SK-N-SH treated with all-trans-retinoic acid at 6 μM for 48 hours (cell line): ENCODE results near the gene TFB2M.
A peak's percentile ranks its signal among the peaks of the same experiment; 100 is the strongest.

ENCODE experiments used
- ATAC-seq: fragments of 200-7000 bp; cut with Tn5 transposase; 3 replicates; pipeline ENCODE4 v1.9.1; 2020; ENCODE audit warnings: mild to moderate bottlenecking, moderate library complexity
- ARNTL ChIP-seq: fragments of 450-650 bp; formaldehyde crosslinking; IDR thresholded peaks from 2 replicates; pipeline ENCODE4 v1.5.0; 2020; ENCODE audit warnings: low read depth, mild to moderate bottlenecking, moderate library complexity, borderline replicate concordance
- BACH2 ChIP-seq: fragments of 250-450 bp; sonication (Bioruptor Pico); IDR thresholded peaks from 2 replicates; pipeline ENCODE4 v1.9.0; 2021; ENCODE audit warnings: mild to moderate bottlenecking, borderline replicate concordance
- CSDC2 ChIP-seq: fragments of 250-450 bp; sonication (Bioruptor Pico); IDR thresholded peaks from 2 replicates; pipeline ENCODE4 v1.5.0; 2020; ENCODE audit warnings: mild to moderate bottlenecking, moderate library complexity
- ESRRG ChIP-seq: fragments of 250-450 bp; sonication (Bioruptor Pico); IDR thresholded peaks from 2 replicates; pipeline ENCODE4 v1.6.1; 2021; ENCODE audit warnings: mild to moderate bottlenecking
- GLIS3 ChIP-seq: fragments of 250-450 bp; sonication (Bioruptor Pico); IDR thresholded peaks from 2 replicates; pipeline ENCODE4 v1.5.0; 2020; ENCODE audit warnings: mild to moderate bottlenecking, moderate library complexity
- ISL1 ChIP-seq: fragments of 250-450 bp; sonication (Bioruptor Pico); IDR thresholded peaks from 2 replicates; pipeline ENCODE4 v2.1.2; 2022; ENCODE audit warnings: mild to moderate bottlenecking, moderate library complexity
- POU6F1 ChIP-seq: fragments of 250-450 bp; sonication (Bioruptor Pico); IDR thresholded peaks from 2 replicates; pipeline ENCODE4 v1.8.0; 2021; ENCODE audit warnings: low read depth, mild to moderate bottlenecking, moderate library complexity, borderline replicate concordance
- RARB ChIP-seq: fragments of 250-450 bp; sonication (Bioruptor Pico); IDR thresholded peaks from 2 replicates; pipeline ENCODE4 v1.8.0; 2021; ENCODE audit warnings: mild to moderate bottlenecking, moderate library complexity
- SNAI2 ChIP-seq: fragments of 250-450 bp; sonication (Bioruptor Pico); IDR thresholded peaks from 2 replicates; pipeline ENCODE4 v1.5.0; 2020; ENCODE audit warnings: mild to moderate bottlenecking, moderate library complexity
- TCF4 ChIP-seq: fragments of 250-450 bp; sonication (Bioruptor Pico); IDR thresholded peaks from 2 replicates; pipeline ENCODE4 v1.8.0; 2021; ENCODE audit warnings: mild to moderate bottlenecking, moderate library complexity, borderline replicate concordance
- ZC3H10 ChIP-seq: fragments of 250-450 bp; sonication (Bioruptor Pico); IDR thresholded peaks from 2 replicates; pipeline ENCODE4 v1.5.1; 2021; ENCODE audit warnings: mild to moderate bottlenecking, moderate library complexity
- ZFP30 ChIP-seq: fragments of 450-650 bp; formaldehyde crosslinking; IDR thresholded peaks from 2 replicates; pipeline ENCODE4 v1.5.0; 2022; ENCODE audit warnings: mild to moderate bottlenecking, moderate library complexity
- ZNF70 ChIP-seq: fragments of 450-650 bp; formaldehyde crosslinking; IDR thresholded peaks from 2 replicates; pipeline ENCODE4 v1.5.0; 2020; ENCODE audit warnings: mild to moderate bottlenecking, moderate library complexity
- ZNF8 ChIP-seq: fragments of 450-650 bp; formaldehyde crosslinking; IDR thresholded peaks from 2 replicates; pipeline ENCODE4 v1.5.0; 2020; ENCODE audit warnings: mild to moderate bottlenecking, moderate library complexity
- TF ChIP-seq, protein P1 (sequence below): fragments of 250-450 bp; sonication (Bioruptor Pico); IDR thresholded peaks from 2 replicates; pipeline ENCODE4 v1.8.0; 2020; ENCODE audit warnings: mild to moderate bottlenecking, moderate library complexity, borderline replicate concordance
- TF ChIP-seq, protein P2 (sequence below): fragments of 250-450 bp; sonication (Bioruptor Pico); IDR thresholded peaks from 2 replicates; pipeline ENCODE4 v1.5.0; 2020; ENCODE audit warnings: mild to moderate bottlenecking, moderate library complexity

Gene TFB2M

GRCh38 chr1:246597340-246597739 is 31.3 kb upstream of the TFB2M start:
- TF ChIP-seq, protein P1, sequence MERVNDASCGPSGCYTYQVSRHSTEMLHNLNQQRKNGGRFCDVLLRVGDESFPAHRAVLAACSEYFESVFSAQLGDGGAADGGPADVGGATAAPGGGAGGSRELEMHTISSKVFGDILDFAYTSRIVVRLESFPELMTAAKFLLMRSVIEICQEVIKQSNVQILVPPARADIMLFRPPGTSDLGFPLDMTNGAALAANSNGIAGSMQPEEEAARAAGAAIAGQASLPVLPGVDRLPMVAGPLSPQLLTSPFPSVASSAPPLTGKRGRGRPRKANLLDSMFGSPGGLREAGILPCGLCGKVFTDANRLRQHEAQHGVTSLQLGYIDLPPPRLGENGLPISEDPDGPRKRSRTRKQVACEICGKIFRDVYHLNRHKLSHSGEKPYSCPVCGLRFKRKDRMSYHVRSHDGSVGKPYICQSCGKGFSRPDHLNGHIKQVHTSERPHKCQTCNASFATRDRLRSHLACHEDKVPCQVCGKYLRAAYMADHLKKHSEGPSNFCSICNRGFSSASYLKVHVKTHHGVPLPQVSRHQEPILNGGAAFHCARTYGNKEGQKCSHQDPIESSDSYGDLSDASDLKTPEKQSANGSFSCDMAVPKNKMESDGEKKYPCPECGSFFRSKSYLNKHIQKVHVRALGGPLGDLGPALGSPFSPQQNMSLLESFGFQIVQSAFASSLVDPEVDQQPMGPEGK (CRISPR knock-in tag) = no peak
- TF ChIP-seq POU6F1 (CRISPR knock-in tag) (no peak), TCF4 (CRISPR knock-in tag) (no peak), ESRRG (CRISPR knock-in tag) (no peak), ZNF70 (CRISPR knock-in tag) (no peak), RARB (CRISPR knock-in tag) (no peak), ZNF8 (no peak)
- TF ChIP-seq, all 23 proteins: peak for 0
- peak; percentile 41 for ATAC-seq

GRCh38 chr1:246595146-246595545 is 29.1 kb upstream of the TFB2M start:
- ATAC-seq = no peak
- TF ChIP-seq ISL1 = no peak
- no peak for TF ChIP-seq ARNTL (CRISPR knock-in tag)
- no peak for TF ChIP-seq BACH2
- no peak for TF ChIP-seq ZC3H10 (CRISPR knock-in tag)
- TF ChIP-seq GLIS3 (CRISPR knock-in tag) = no peak
- TF ChIP-seq SNAI2 (CRISPR knock-in tag) = no peak
- TF ChIP-seq CSDC2 = no peak
- no peak for TF ChIP-seq RARB (CRISPR knock-in tag)

GRCh38 chr1:246592695-246593094 is 26.6 kb upstream of the TFB2M start:
- peak; percentile 91 for ATAC-seq

More at GRCh38 chr1:246592695-246593094, 26.6 kb upstream of the TFB2M start:
- TF ChIP-seq POU6F1 (CRISPR knock-in tag) (peak; percentile 85; the same call in 1 of the 2 replicates), ZFP30 (CRISPR knock-in tag) (no peak), ZNF8 (peak; percentile 95)
- TF ChIP-seq, protein P2, sequence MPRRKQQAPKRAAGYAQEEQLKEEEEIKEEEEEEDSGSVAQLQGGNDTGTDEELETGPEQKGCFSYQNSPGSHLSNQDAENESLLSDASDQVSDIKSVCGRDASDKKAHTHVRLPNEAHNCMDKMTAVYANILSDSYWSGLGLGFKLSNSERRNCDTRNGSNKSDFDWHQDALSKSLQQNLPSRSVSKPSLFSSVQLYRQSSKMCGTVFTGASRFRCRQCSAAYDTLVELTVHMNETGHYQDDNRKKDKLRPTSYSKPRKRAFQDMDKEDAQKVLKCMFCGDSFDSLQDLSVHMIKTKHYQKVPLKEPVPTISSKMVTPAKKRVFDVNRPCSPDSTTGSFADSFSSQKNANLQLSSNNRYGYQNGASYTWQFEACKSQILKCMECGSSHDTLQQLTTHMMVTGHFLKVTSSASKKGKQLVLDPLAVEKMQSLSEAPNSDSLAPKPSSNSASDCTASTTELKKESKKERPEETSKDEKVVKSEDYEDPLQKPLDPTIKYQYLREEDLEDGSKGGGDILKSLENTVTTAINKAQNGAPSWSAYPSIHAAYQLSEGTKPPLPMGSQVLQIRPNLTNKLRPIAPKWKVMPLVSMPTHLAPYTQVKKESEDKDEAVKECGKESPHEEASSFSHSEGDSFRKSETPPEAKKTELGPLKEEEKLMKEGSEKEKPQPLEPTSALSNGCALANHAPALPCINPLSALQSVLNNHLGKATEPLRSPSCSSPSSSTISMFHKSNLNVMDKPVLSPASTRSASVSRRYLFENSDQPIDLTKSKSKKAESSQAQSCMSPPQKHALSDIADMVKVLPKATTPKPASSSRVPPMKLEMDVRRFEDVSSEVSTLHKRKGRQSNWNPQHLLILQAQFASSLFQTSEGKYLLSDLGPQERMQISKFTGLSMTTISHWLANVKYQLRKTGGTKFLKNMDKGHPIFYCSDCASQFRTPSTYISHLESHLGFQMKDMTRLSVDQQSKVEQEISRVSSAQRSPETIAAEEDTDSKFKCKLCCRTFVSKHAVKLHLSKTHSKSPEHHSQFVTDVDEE = no peak
- TF ChIP-seq, protein P1 (CRISPR knock-in tag) = 0 out of 2 replicates have a peak, but pooled peaks have one; percentile 76
